ENCODE results near the gene AMY1A.
"Not testable (repeated sequence)": the region's sequence is repeated elsewhere in the genome, so short reads cannot be mapped to it uniquely, and the experiment has no call there.

Gene AMY1A

DNA sequence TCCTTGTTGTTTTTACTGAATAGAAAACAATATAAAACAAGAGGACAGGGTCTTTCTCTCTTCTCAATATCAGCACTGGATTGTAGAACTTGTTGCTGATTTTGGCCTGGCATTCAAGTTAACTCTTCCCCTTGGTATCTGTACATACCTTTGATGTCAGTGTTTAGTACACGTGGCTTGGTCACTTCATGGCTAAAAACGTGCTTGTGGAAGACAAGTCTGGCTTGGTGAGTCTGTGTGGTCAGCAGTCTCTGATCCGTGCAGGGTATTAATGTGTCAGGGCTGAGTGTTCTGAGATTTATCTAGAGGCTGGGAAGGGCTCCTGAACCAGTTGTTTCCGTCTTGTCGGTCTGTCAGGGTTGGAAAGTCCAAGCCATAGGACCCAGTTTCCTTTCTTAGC lies at the start of gene AMY1A:
Gene AMY1A, plus strand, starts transcription at position 301 of the 400 bp plus-strand sequence. CDS start 571 bp downstream, outside the sequence.
- not testable (repeated sequence) for DNase-seq (ENCODE audit: low spot score)

GRCh38 chr1:103616362-103616761 lies 39.2 kb upstream of the AMY1A start:
- no peak for DNase-seq (ENCODE audit: low spot score)

DNA sequence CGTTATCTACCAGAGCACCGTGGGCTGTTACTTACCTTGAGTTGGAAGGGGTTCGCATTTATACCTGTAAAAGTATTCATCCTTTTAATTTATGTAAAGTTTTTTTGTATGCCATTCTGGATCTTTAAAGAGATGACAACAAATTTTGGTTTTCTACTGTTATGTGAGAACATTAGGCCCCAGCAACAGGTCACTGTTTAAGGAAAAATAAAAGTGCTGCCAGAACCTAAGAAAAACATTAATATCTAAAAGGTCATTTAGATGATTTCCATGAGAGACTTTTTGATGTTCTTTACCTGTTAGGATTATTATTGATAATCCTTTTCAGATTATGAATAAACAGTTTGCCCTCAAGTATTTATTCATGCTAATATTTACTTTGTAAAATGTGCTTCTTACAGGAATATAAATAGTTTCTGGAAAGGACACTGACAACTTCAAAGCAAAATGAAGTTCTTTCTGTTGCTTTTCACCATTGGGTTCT lies 38.5 kb upstream of the AMY1A start, which contains the start of gene AMY2A:
Gene AMY2A, plus strand, starts transcription at position 434 of the 484 bp plus-strand sequence. Its CDS starts 14 bp downstream, at position 448.
- DNase-seq (ENCODE audit: low spot score), result not testable (repeated sequence)

DNA sequence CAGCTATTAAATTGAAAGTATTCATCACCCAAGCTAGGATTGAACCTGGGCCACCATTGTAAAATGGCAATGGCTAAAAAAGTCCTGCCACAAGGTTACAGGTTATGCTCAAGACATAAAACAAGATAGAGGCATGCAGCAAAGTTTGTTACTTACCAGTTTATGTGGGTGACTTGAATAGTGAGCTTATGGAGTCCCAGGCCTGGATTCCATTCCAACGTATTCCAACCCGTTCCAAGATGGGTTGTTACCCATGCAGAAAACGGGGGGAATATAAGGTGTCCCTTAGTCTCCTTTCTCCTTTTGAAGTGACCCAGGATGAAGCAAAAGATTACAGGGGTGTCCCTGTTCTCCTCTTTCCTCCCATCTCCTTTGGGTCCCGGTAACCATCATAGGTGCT lies 28.1 kb upstream of the AMY1A start:
- DNase-seq (ENCODE audit: low spot score), result not testable (repeated sequence)

DNA sequence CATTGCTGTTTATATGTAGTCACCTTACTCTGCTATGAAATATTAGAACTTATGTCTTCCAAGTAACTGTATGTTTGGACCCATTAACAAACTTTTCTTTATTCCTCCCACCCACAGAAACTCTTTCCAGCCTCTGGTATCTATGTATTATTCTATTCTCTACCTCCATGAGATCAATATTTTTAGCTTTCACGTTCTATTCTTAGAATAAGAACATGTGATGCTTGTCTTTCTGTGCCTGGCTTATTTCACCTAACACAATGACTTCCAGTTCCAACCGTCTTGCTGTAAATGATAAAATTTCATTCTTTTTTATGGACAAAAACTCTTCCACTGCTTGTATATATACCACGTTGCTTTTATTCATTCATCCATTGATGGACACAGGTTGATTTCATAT lies 14.4 kb upstream of the AMY1A start:
- DNase-seq (ENCODE audit: low spot score), result not testable (repeated sequence)

GRCh38 chr1:103643908-103644307 lies 11.7 kb upstream of the AMY1A start:
- not testable (repeated sequence) for DNase-seq (ENCODE audit: low spot score)

- not testable (repeated sequence) for DNase-seq (ENCODE audit: low spot score)
These were observed 5.3 kb upstream of the AMY1A start for GRCh38 chr1:103650305-103650704.

- DNase-seq (ENCODE audit: low spot score), result not testable (repeated sequence)
These were observed 4.7 kb upstream of the AMY1A start for GRCh38 chr1:103650889-103651288.

DNA sequence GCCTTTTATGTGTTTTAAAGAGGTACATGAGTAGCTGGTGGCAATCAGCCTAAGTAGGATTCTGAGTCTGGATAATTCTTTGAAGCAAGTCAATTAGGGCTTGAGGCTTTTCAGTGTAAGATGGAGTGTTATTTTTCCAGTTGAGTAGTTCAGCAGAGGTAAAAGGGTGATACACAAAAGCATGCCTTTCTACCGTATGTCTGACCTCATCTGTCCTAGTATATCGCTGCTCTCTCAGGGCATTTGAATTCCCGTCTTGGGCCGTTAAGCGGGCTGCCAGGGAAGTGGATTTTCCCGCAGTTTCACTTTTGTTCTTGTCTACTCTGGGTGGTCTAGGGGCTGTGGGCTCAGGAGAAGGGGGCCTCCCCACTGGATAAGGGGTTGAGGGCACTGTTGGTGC lies 1.4 kb upstream of the AMY1A start:
- DNase-seq (ENCODE audit: low spot score), result not testable (repeated sequence)

DNA sequence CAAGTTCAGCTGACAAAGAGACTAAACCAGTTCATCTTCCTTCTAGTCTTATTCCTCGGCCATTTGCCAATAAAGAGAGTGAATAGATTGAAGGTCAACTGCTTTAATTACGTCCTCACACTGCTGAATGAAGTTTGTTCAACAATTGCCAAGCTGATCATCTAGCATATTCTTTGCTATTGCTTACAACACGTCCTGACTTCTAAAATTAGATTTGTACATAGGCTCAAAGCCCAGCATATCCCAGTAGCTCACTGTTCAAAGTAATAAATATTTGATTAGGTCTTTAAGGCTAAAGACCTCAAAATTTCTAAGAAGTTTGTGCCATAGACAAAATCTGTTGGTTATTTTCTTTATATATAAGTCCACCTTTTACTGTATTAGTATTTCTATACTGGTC lies 20.8 kb downstream of the AMY1A start:
- not testable (repeated sequence) for DNase-seq (ENCODE audit: low spot score)

DNA sequence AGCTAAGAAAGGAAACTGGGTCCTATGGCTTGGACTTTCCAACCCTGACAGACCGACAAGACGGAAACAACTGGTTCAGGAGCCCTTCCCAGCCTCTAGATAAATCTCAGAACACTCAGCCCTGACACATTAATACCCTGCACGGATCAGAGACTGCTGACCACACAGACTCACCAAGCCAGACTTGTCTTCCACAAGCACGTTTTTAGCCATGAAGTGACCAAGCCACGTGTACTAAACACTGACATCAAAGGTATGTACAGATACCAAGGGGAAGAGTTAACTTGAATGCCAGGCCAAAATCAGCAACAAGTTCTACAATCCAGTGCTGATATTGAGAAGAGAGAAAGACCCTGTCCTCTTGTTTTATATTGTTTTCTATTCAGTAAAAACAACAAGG lies 40.5 kb downstream of the AMY1A start, which contains the start of gene AMY1B:
Gene AMY1B, minus strand, starts transcription at position 101 of the 400 bp plus-strand sequence. CDS start 571 bp downstream, outside the sequence.
- not testable (repeated sequence) for DNase-seq (ENCODE audit: low spot score)

DNA sequence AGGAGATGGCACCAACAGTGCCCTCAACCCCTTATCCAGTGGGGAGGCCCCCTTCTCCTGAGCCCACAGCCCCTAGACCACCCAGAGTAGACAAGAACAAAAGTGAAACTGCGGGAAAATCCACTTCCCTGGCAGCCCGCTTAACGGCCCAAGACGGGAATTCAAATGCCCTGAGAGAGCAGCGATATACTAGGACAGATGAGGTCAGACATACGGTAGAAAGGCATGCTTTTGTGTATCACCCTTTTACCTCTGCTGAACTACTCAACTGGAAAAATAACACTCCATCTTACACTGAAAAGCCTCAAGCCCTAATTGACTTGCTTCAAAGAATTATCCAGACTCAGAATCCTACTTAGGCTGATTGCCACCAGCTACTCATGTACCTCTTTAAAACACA lies 41.9 kb downstream of the AMY1A start:
- not testable (repeated sequence) for DNase-seq (ENCODE audit: low spot score)

DNA sequence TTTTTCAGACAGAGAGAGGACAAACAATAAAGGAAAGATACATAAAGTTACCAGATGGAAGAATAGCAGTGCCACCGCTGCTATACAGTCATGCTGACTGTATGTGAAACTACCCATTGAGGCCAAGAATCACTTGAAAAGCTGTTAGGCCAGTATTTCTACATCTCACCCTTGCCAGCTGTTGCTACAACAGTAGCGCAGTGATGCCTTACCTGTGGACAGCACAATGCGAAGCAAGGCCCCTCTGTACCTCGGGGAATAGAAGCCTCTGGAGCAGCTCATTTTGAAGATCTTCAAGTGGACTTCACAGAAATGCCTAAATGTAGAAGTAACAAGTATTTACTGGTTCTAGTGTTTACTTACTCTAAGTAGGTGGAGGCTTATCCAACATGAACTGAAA lies 45.1 kb downstream of the AMY1A start:
- DNase-seq (ENCODE audit: low spot score), result not testable (repeated sequence)

- not testable (repeated sequence) for DNase-seq (ENCODE audit: low spot score)
These were observed 45.7 kb downstream of the AMY1A start for GRCh38 chr1:103701256-103701655.

DNA sequence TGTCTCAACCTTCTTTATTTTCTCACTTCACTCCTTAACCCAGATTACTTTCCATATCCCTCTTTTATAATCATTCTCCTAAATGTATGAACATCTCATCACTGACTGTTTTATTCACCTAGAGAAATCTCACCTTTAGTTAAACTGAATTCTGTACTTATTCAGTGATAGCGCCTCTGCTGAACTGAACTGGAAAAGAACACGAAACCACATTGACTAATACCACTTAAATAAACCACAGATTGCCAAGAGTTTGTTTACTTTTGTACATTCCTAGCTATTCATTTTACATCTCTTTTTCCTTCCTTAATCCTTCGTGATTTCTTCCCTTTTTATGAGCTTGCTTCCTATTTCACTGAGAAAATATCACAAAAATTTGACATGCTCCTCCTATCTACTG lies 52.1 kb downstream of the AMY1A start:
- not testable (repeated sequence) for DNase-seq (ENCODE audit: low spot score)

DNA sequence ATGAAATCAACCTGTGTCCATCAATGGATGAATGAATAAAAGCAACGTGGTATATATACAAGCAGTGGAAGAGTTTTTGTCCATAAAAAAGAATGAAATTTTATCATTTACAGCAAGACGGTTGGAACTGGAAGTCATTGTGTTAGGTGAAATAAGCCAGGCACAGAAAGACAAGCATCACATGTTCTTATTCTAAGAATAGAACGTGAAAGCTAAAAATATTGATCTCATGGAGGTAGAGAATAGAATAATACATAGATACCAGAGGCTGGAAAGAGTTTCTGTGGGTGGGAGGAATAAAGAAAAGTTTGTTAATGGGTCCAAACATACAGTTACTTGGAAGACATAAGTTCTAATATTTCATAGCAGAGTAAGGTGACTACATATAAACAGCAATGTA lies 54.8 kb downstream of the AMY1A start:
- not testable (repeated sequence) for DNase-seq (ENCODE audit: low spot score)

Data from hematopoietic multipotent progenitor cell treated with erythropoietin and hydrocortisone succinate and interleukin-3 and kit ligand, for 17 days (in vitro differentiated cells).